ENCODE data around the gene RRBP1.
"Not testable (repeated sequence)": the region's sequence is repeated elsewhere in the genome, so short reads cannot be mapped to it uniquely, and the experiment has no call there.

The RRBP1 gene

GRCh38 chr20:17661121-17661744 is 20.8 kb downstream of the RRBP1 start:
- no peak for DNase-seq (ENCODE audit: low spot score)

- DNase-seq (ENCODE audit: low spot score), result no peak
These were observed 21.4 kb downstream of the RRBP1 start for GRCh38 chr20:17660667-17661066.

- DNase-seq (ENCODE audit: low spot score), result no peak
These were observed 22.2 kb downstream of the RRBP1 start for GRCh38 chr20:17659801-17660200.

GRCh38 chr20:17659344-17659743 is 22.7 kb downstream of the RRBP1 start:
- DNase-seq (ENCODE audit: low spot score), result not testable (repeated sequence)

GRCh38 chr20:17658648-17658993 is 23.4 kb downstream of the RRBP1 start:
- DNase-seq (ENCODE audit: low spot score), result no peak

- DNase-seq (ENCODE audit: low spot score), result no peak
These were observed 24.0 kb downstream of the RRBP1 start for GRCh38 chr20:17657898-17658647.

- no peak for DNase-seq (ENCODE audit: low spot score)
These were observed 24.8 kb downstream of the RRBP1 start for GRCh38 chr20:17657079-17657825.

GRCh38 chr20:17655865-17656479 is 26.1 kb downstream of the RRBP1 start:
- no peak for DNase-seq (ENCODE audit: low spot score)

GRCh38 chr20:17655286-17655651 is 26.8 kb downstream of the RRBP1 start:
- peak; percentile 48 for DNase-seq (ENCODE audit: low spot score)

- peak; percentile 56 for DNase-seq (ENCODE audit: low spot score)
These were observed 27.3 kb downstream of the RRBP1 start for GRCh38 chr20:17654649-17655285.

- no peak for DNase-seq (ENCODE audit: low spot score)
These were observed 28.0 kb downstream of the RRBP1 start for GRCh38 chr20:17653835-17654648.

- DNase-seq (ENCODE audit: low spot score), result no peak
These were observed 29.6 kb downstream of the RRBP1 start for GRCh38 chr20:17652411-17652810.

- no peak for DNase-seq (ENCODE audit: low spot score)
These were observed 30.2 kb downstream of the RRBP1 start for GRCh38 chr20:17651760-17652388.

GRCh38 chr20:17651129-17651759 is 30.8 kb downstream of the RRBP1 start:
- no peak for DNase-seq (ENCODE audit: low spot score)

- DNase-seq (ENCODE audit: low spot score), result no peak
These were observed 31.5 kb downstream of the RRBP1 start for GRCh38 chr20:17650301-17651128.

GRCh38 chr20:17648791-17649730 is 33.0 kb downstream of the RRBP1 start:
- DNase-seq (ENCODE audit: low spot score), result peak; percentile 83

- DNase-seq (ENCODE audit: low spot score), result no peak
These were observed 33.8 kb downstream of the RRBP1 start for GRCh38 chr20:17648315-17648646.

Measured in iPS-NIHi11 (cell line).